Stimulated activated CD4-positive, alpha-beta T cell treated with anti-CD3 and anti-CD28 coated beads, Interleukin-4, amount 100 ng/mL, for 24 hours (primary cell): Measurements from ENCODE around the gene RASEF.
"Not testable (repeated sequence)": the region's sequence is repeated elsewhere in the genome, so short reads cannot be mapped to it uniquely, and the experiment has no call there.

Experiments used
- DNase-seq: peaks from one replicate; pipeline ENCODE4 v3.0.0-alpha.2; 2020

RASEF gene

DNA sequence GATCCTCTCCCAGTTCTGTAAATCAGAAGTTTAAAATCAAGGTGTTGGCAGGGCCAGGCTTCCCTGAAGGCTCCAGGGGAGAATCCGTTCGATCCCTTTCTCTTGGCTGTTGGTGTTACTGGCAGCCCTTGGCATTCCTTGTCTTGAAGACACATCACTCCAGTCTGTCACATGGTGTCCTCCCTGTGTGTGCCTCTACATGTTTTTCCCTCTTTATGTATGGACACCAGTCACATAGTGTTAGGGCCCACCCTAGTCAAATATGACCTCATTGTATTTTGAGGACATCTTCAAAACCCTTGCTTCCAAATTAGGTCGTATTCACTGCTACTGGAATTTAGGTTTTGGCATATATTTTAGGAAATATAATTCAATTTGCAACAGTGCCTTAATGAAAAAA lies 94.6 kb downstream of the RASEF start:
- no peak for DNase-seq

DNA sequence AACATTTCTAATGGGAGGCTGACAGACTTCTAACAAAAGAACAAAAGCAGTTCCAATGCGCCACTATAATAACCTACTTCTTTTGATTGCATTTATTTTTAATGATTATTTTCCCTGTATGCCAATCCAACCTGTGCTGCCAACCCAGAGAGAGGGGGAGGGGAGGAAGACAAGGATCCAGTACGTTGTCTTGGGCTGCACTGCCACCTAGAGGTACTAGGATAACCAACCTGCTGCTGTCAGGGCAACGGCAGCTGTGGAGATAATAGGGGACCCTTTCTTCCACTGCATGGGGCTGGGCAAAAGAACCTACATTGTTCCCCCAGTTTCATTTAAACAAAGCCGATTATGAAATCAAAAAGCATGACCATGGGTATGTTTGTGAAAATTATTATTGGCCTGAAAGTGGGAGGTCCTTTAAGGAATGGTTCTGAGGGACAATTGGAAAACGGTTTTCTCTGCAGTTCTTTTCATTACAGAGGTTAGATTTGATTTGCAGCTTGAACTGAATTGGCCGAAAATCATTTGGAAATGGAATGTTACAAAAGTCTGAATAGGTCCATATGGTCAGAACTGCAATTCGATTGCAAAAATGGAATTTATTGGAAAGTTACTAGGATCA lies 101.3 kb downstream of the RASEF start:
- peak; percentile 32 for DNase-seq

- no peak for DNase-seq
Measured at GRCh38 chr9:82957529-82958379, 105.2 kb downstream of the RASEF start.

- no peak for DNase-seq
Measured at GRCh38 chr9:82949203-82949602, 113.7 kb downstream of the RASEF start.

GRCh38 chr9:82940376-82940775 lies 122.6 kb downstream of the RASEF start:
- no peak for DNase-seq

DNA sequence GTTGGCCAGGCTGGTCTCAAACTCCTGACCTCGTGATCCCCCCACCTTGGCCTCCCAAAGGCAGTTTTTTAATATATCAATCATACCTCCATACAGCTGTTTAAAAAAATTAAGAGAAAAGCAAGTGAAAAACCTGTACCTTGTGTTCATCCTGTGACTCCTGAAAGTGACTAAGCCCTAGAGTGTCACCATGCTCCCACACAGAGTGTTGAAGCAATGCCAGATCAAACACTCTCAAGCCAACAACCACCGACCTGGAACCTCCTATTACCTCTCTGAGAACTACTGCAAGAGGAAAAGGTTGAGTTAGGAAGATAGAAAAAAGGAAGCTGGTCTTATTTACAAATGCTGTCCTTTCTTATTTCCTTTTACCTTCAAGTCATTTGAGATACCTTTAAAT lies 123.5 kb downstream of the RASEF start:
- DNase-seq = no peak

- DNase-seq = no peak
Measured at GRCh38 chr9:82938426-82939218, 124.3 kb downstream of the RASEF start.

DNA sequence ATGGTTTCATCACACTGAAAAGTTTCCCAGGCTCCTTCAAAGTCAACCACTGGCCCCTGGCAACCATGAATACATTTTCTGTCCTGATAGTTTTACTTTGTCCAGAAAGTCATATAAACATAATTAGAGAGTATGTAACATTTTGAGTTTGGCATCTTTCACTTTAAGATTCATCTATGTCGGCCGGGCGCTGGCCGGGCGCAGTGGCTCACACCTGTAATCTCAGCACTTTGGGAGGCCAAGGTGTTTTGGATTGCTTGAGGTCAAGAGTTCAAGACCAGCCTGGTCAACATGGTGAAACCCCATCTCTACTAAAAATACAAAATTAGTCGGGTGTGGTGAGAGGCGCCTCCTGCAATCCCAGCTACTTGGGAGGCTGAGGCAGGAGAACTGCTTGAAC lies 126.4 kb downstream of the RASEF start:
- DNase-seq = not testable (repeated sequence)

- DNase-seq = no peak
Measured at GRCh38 chr9:82934949-82935348, 128.0 kb downstream of the RASEF start.

DNA sequence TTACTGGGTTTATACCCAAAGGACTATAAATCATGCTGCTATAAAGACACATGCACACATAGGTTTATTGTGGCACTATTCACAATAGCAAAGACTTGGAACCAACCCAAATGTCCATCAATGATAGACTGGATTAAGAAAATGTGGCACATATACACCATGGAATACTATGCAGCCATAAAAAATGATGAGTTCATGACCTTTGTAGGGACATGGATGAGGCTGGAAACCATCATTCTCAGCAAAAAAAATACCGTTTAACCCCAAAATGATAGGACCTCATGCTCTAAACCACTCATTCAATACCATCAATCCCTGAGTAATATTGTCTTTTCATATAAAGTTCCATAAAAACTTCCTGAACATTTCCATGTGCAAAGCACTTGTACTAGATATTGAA lies 128.9 kb downstream of the RASEF start:
- DNase-seq = not testable (repeated sequence)

DNA sequence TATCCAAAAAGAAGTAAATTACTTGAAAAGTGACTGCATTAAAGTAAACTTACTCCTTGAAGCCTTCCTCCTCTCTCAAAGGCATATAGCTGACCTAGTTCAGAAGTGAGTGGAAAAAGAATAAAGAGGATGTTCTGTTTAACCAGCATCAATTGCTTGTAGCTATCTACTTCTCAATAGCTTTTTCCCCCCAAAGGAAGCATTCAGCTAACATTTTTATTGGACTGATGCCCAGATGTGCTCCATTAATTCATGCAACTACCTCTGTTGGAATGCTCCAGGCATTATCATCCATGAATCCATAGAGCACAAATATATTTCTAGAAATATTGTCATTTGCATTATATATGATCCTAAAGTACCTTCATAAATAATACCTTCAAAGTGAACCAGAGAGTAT lies 132.8 kb downstream of the RASEF start:
- no peak for DNase-seq
